CD4-positive, alpha-beta T cell (primary cell): ENCODE data around the gene RTN4IP1. TPM values are rescaled to one million over a fixed set of nuclear protein-coding genes. Genes with fewer than 3 reads are reported as not detected.

Experiments
- ATAC-seq: fragments of 200-7000 bp; cut with Tn5 transposase; one replicate; pipeline ENCODE4 v1.10.0; 2022; ENCODE audit warnings: mild to moderate bottlenecking; ENCODE audit not compliant: poor library complexity
- CTCF ChIA-PET: fragments of 350-600 bp; sonication (Branson Sonifier 250); formaldehyde crosslinking; loops from one replicate; lab custom pipeline; 2021; ENCODE audit warnings: antibody characterized with exemption, inconsistent platforms; lab: Charles Lee
- POLR2A ChIA-PET: fragments of 350-600 bp; sonication (Branson Sonifier 250); formaldehyde crosslinking; loops from one replicate; lab custom pipeline; 2021; ENCODE audit warnings: antibody characterized with exemption, inconsistent platforms; lab: Charles Lee
- DNase-seq, 14 experiments: peaks; one replicate each; pipeline ENCODE4 v3.0.0-alpha.2; 2013 to 2020; ENCODE audit warnings: mixed read lengths in 2 of 14
- H3K27ac ChIP-seq, 2 donors: one replicate each; pipeline versions ENCODE4 v1.5.1 to v1.7.0; 2013; ENCODE audit warnings: low read length in 2 of 2, low read depth in 1 of 2, mild to moderate bottlenecking in 1 of 2
- H3K27me3 ChIP-seq, 2 experiments: 1 replicate in 1 of 2; 2 replicates in 1 of 2; pipeline versions ENCODE4 v1.6.1 to v1.7.0; 2013; ENCODE audit warnings: low read length in 2 of 2, control low read depth in 1 of 2, mild to moderate bottlenecking in 1 of 2, moderate library complexity in 1 of 2; ENCODE audit not compliant: insufficient read depth in 2 of 2, control insufficient read depth in 1 of 2
- H3K36me3 ChIP-seq: one replicate; pipeline ENCODE4 v1.6.1; 2013; ENCODE audit warnings: low read length, control low read depth; ENCODE audit not compliant: insufficient read depth
- H3K4me1 ChIP-seq: one replicate; pipeline ENCODE4 v1.6.1; 2013; ENCODE audit warnings: low read length, control low read depth; ENCODE audit not compliant: insufficient read depth
- H3K4me3 ChIP-seq: one replicate; pipeline ENCODE4 v1.5.1; 2013; ENCODE audit warnings: mild to moderate bottlenecking, low read length, moderate library complexity
- H3K9me3 ChIP-seq, 2 experiments: 1 replicate in 1 of 2; 2 replicates in 1 of 2; pipeline versions ENCODE4 v1.6.1 to v1.7.0; 2013; ENCODE audit warnings: low read length in 2 of 2, mild to moderate bottlenecking in 2 of 2, control low read depth in 1 of 2, moderate library complexity in 1 of 2; ENCODE audit not compliant: control insufficient read depth in 1 of 2, insufficient read depth in 1 of 2
- H3K27ac Mint-ChIP-seq: one replicate; pipeline ENCODE4 v1.8.0; 2020; ENCODE audit warnings: mixed read lengths
- H3K27me3 Mint-ChIP-seq: one replicate; pipeline ENCODE4 v1.8.0; 2021; ENCODE audit warnings: mixed read lengths
- H3K36me3 Mint-ChIP-seq: one replicate; pipeline ENCODE4 v1.8.0; 2021; ENCODE audit warnings: low read depth, mixed read lengths
- H3K4me1 Mint-ChIP-seq: one replicate; pipeline ENCODE4 v1.8.0; 2021; ENCODE audit warnings: low read depth, mixed read lengths
- H3K4me3 Mint-ChIP-seq: one replicate; pipeline ENCODE4 v1.8.0; 2020; ENCODE audit warnings: mild to moderate bottlenecking, mixed read lengths
- H3K9me3 Mint-ChIP-seq: one replicate; pipeline ENCODE4 v1.8.0; 2020; ENCODE audit warnings: mixed read lengths
- intact Hi-C, 2 experiments: fragments of 100-400 bp; cut with DNase I in 1 of 2; cut with micrococcal nuclease in 1 of 2; formaldehyde crosslinking; loops; one replicate each; pipeline versions ENCODE4 v1.15.1 to v1.9.0; 2023 to 2025; cut with DNase I, micrococcal nuclease
- total RNA-seq, 174 experiments: library from RNA in 2 of 174; stranded (reverse) in 2 of 174; gene quantifications; one replicate each; pipeline ENCODE4 v1.2.3 and lab custom pipeline; 2021 to 2026
- TF ChIP-seq, protein P1 (sequence below): fragments of 200-600 bp; IDR thresholded peaks from one replicate; pipeline ENCODE4 v1.8.0; 2022; ENCODE audit warnings: antibody characterized with exemption, mild to moderate bottlenecking

The RTN4IP1 gene
- total RNA-seq, 2 experiments from 2014 or later = 2.4 to 2.5 TPM

DNA sequence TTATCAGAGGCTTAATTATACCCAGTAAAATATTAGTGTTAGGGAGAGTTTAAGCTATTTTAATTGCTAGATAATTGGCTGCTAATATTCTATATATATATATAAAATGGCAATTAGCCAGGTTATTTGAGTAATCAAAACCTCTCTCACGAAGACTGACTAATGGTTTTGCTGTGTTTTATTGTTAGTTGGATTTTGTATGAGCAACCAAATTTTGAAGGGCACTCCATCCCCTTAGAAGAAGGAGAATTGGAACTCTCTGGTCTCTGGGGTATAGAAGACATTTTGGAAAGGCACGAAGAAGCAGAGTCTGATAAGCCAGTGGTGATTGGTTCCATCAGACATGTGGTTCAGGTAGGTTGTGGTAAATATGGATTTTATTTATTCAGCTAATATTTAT is 102.2 kb downstream of the RTN4IP1 start:
- no peak overlapping the region for H3K27ac ChIP-seq
- DNase-seq = no peak
- no peaks in the 10 kb centered on the region for H3K9me3 Mint-ChIP-seq
- H3K36me3 Mint-ChIP-seq = peaks cover 83% of the 10 kb centered on the region
- TF ChIP-seq, protein P1, sequence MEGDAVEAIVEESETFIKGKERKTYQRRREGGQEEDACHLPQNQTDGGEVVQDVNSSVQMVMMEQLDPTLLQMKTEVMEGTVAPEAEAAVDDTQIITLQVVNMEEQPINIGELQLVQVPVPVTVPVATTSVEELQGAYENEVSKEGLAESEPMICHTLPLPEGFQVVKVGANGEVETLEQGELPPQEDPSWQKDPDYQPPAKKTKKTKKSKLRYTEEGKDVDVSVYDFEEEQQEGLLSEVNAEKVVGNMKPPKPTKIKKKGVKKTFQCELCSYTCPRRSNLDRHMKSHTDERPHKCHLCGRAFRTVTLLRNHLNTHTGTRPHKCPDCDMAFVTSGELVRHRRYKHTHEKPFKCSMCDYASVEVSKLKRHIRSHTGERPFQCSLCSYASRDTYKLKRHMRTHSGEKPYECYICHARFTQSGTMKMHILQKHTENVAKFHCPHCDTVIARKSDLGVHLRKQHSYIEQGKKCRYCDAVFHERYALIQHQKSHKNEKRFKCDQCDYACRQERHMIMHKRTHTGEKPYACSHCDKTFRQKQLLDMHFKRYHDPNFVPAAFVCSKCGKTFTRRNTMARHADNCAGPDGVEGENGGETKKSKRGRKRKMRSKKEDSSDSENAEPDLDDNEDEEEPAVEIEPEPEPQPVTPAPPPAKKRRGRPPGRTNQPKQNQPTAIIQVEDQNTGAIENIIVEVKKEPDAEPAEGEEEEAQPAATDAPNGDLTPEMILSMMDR = no peak
- H3K27ac Mint-ChIP-seq = no peak overlapping the region
- H3K36me3 ChIP-seq = peaks cover 54% of the 10 kb centered on the region
- CTCF ChIA-PET = interaction anchor here (8.5 kb wide), 1 partner anchor 16 kb away, joined by 89 read pairs; no protein-coding TSS in a partner anchor
- H3K9me3 ChIP-seq = no peaks in the 10 kb centered on the region
- POLR2A ChIA-PET = interaction anchor here (9.0 kb wide), 1 partner anchor 16 kb away, joined by 248 read pairs; no protein-coding TSS in a partner anchor
- H3K4me1 ChIP-seq = peaks cover 15% of the 10 kb centered on the region
- no peak overlapping the region for H3K4me3 Mint-ChIP-seq
- no peaks in the 10 kb centered on the region for H3K27me3 ChIP-seq
- ATAC-seq = no peak
- H3K27me3 Mint-ChIP-seq = no peaks in the 10 kb centered on the region
- peaks cover 77% of the 10 kb centered on the region for H3K4me1 Mint-ChIP-seq
- intact Hi-C loops = loop anchor here in 1 of 2 experiments (10.0 kb wide), 1 partner anchor 98 kb away; the partner anchor contains the start of genes QRSL1 and RTN4IP1
- no peak overlapping the region for H3K4me3 ChIP-seq

GRCh38 chr6:106525882-106526275 is 103.4 kb downstream of the RTN4IP1 start:
- Mint-ChIP-seq H3K4me1 (peaks cover 74% of the 10 kb centered on the region), H3K36me3 (peaks cover 83% of the 10 kb centered on the region), H3K27me3 (no peaks in the 10 kb centered on the region), H3K4me3 (peak overlapping the region; percentile 94), H3K27ac (peak overlapping the region; percentile 96), H3K9me3 (no peaks in the 10 kb centered on the region)
- H3K27ac ChIP-seq = peak overlapping the region; percentile 60 to 61
- TF ChIP-seq, protein P1 = no peak
- CTCF ChIA-PET = interaction anchor here (1.0 to 8.5 kb wide), 2 partner anchors 14 to 191 kb away, joined by 4 to 89 read pairs; no protein-coding TSS in a partner anchor
- peak overlapping the region; percentile 60 for H3K4me3 ChIP-seq
- H3K27me3 ChIP-seq = no peaks in the 10 kb centered on the region
- intact Hi-C loops = loop anchor here (2.0 to 10.0 kb wide), 2 partner anchors 15 to 99 kb away; partner anchors contain the start of genes QRSL1 (in 1 of the 2) and RTN4IP1 (in 1 of the 2)
- H3K36me3 ChIP-seq = peaks cover 42% of the 10 kb centered on the region
- POLR2A ChIA-PET = interaction anchor here (1.4 to 9.0 kb wide), 3 partner anchors 8 to 14 kb away, joined by 5 to 248 read pairs (median 8); no protein-coding TSS in a partner anchor
- no peak for ATAC-seq
- DNase-seq = peak in 3 of 14 experiments; percentile 50 to 76 (median 51)
- H3K9me3 ChIP-seq = no peaks in the 10 kb centered on the region
- peaks cover 15% of the 10 kb centered on the region for H3K4me1 ChIP-seq

- ChIA-PET POLR2A (interaction anchor here (1.3 to 9.0 kb wide), 4 partner anchors 9 to 14 kb away, joined by 4 to 248 read pairs (median 6); no protein-coding TSS in a partner anchor), CTCF (interaction anchor here (1.0 to 8.5 kb wide), 2 partner anchors 14 to 190 kb away, joined by 4 to 89 read pairs; no protein-coding TSS in a partner anchor)
- Histone ChIP-seq H3K4me1 (peaks cover 18% of the 10 kb centered on the region), H3K4me3 (peak overlapping the region; percentile 60), H3K27me3 (no peaks in the 10 kb centered on the region), H3K36me3 (peaks cover 37% of the 10 kb centered on the region), H3K9me3 (no peaks in the 10 kb centered on the region), H3K27ac (peak overlapping the region; percentile 60 to 61)
- intact Hi-C loops = loop anchor here (2.0 to 10.0 kb wide), 2 partner anchors 14 to 100 kb away; partner anchors contain the start of genes QRSL1 (in 1 of the 2) and RTN4IP1 (in 1 of the 2)
- H3K9me3 Mint-ChIP-seq = no peaks in the 10 kb centered on the region
- peaks cover 77% of the 10 kb centered on the region for H3K4me1 Mint-ChIP-seq
- DNase-seq (peak in 3 of 14 experiments; percentile 68 to 82 (median 69)), ATAC-seq (peak; percentile 13)
- no peaks in the 10 kb centered on the region for H3K27me3 Mint-ChIP-seq
- H3K36me3 Mint-ChIP-seq = peaks cover 79% of the 10 kb centered on the region
- peak overlapping the region; percentile 96 for H3K27ac Mint-ChIP-seq
- H3K4me3 Mint-ChIP-seq = peak overlapping the region; percentile 94
- TF ChIP-seq, protein P1 = no peak
These were observed 104.0 kb downstream of the RTN4IP1 start for GRCh38 chr6:106525107-106525881.
